GM23338 (cell line): ENCODE results near the gene TRIM58. TPM values are rescaled to one million over a fixed set of nuclear protein-coding genes. Genes with fewer than 3 reads are reported as not detected.

Experiments used
- ATAC-seq: fragments of 200-7000 bp; cut with Tn5 transposase; 3 replicates; pipeline ENCODE4 v1.9.1; 2020
- DNase-seq: peaks from one replicate; pipeline ENCODE4 v3.0.0-alpha.2; 2015; ENCODE audit warnings: low spot score
- H2AFZ ChIP-seq: fragments of 200-600 bp; sonication (generic); 2 replicates; pipeline ENCODE4 v1.8.0; 2016; ENCODE audit warnings: antibody characterized with exemption, mild to moderate bottlenecking, moderate library complexity
- H3F3A ChIP-seq: fragments of 200-600 bp; sonication (generic); replicated peaks from 2 replicates; pipeline ENCODE4 v1.8.0; 2017; ENCODE audit warnings: antibody characterized with exemption, mixed run types, low read depth
- H3K27ac ChIP-seq: fragments of 200-600 bp; sonication (generic); 2 replicates; pipeline ENCODE4 v1.6.1; 2016; ENCODE audit warnings: low read depth
- H3K27me3 ChIP-seq: fragments of 200-600 bp; sonication (generic); 2 replicates; pipeline ENCODE4 v1.8.0; 2016; ENCODE audit warnings: mild to moderate bottlenecking, mixed run types, moderate library complexity; ENCODE audit not compliant: insufficient read depth
- H3K36me3 ChIP-seq: fragments of 200-600 bp; sonication (generic); 2 replicates; pipeline ENCODE4 v1.8.0; 2016; ENCODE audit warnings: mild to moderate bottlenecking; ENCODE audit not compliant: insufficient read depth
- H3K4me1 ChIP-seq: fragments of 200-600 bp; sonication (generic); 2 replicates; pipeline ENCODE4 v1.8.0; 2016; ENCODE audit warnings: mild to moderate bottlenecking, moderate library complexity; ENCODE audit not compliant: insufficient read depth
- H3K4me2 ChIP-seq: fragments of 200-600 bp; sonication (generic); 2 replicates; pipeline ENCODE4 v1.7.1; 2017; ENCODE audit warnings: mixed run types
- H3K4me3 ChIP-seq: fragments of 200-600 bp; sonication (generic); 2 replicates; pipeline ENCODE4 v1.6.1; 2016; ENCODE audit warnings: mixed run types
- H3K79me2 ChIP-seq: fragments of 200-600 bp; sonication (generic); replicated peaks from 2 replicates; pipeline ENCODE4 v1.8.0; 2017; ENCODE audit warnings: mild to moderate bottlenecking; ENCODE audit not compliant: insufficient read depth
- H3K9me2 ChIP-seq: fragments of 200-600 bp; sonication (generic); 2 replicates; pipeline ENCODE4 v1.8.0; 2017; ENCODE audit not compliant: insufficient read depth
- H4K20me1 ChIP-seq: fragments of 200-600 bp; sonication (generic); replicated peaks from 2 replicates; pipeline ENCODE4 v1.8.0; 2017; ENCODE audit warnings: mild to moderate bottlenecking; ENCODE audit not compliant: insufficient read depth
- H3K27ac Mint-ChIP-seq: 2 replicates; pipeline ENCODE4 v1.8.0; 2020; ENCODE audit warnings: inconsistent platforms, mild to moderate bottlenecking, moderate library complexity, mixed read lengths
- H3K27me3 Mint-ChIP-seq: 3 replicates; pipeline ENCODE4 v1.8.0; 2022; ENCODE audit warnings: low read depth, mild to moderate bottlenecking, moderate library complexity, mixed read lengths, inconsistent platforms; ENCODE audit not compliant: insufficient read depth, poor library complexity
- H3K36me3 Mint-ChIP-seq: 3 replicates; pipeline ENCODE4 v1.8.0; 2021; ENCODE audit warnings: low read depth, mild to moderate bottlenecking, inconsistent platforms, moderate library complexity, mixed read lengths
- H3K4me1 Mint-ChIP-seq: 3 replicates; pipeline ENCODE4 v1.8.0; 2020; ENCODE audit warnings: mild to moderate bottlenecking, inconsistent platforms, mixed read lengths
- H3K4me3 Mint-ChIP-seq: 3 replicates; pipeline ENCODE4 v1.8.0; 2021; ENCODE audit warnings: moderate library complexity, mild to moderate bottlenecking, inconsistent platforms, mixed read lengths
- H3K9me3 Mint-ChIP-seq: 3 replicates; pipeline ENCODE4 v1.8.0; 2020; ENCODE audit warnings: moderate library complexity, mild to moderate bottlenecking, inconsistent platforms, mixed read lengths
- CREB1 ChIP-seq: fragments of 250-450 bp; sonication (Bioruptor Pico); IDR thresholded peaks from 2 replicates; pipeline ENCODE4 v1.5.0; 2020; ENCODE audit warnings: low read depth, mild to moderate bottlenecking, moderate library complexity
- ETS1 ChIP-seq: IDR thresholded peaks from 2 replicates; pipeline ENCODE4 v1.6.1; 2016; ENCODE audit warnings: antibody characterized with exemption
- EZH2phosphoT487 ChIP-seq: fragments of 200-600 bp; sonication (generic); IDR thresholded peaks from one replicate; pipeline ENCODE4 v1.8.1; 2018; ENCODE audit warnings: antibody characterized with exemption; ENCODE audit not compliant: unreplicated experiment
- JUNB ChIP-seq: IDR thresholded peaks from one replicate; pipeline ENCODE4 v1.6.1; 2016; ENCODE audit warnings: antibody characterized with exemption; ENCODE audit not compliant: unreplicated experiment
- POLR2AphosphoS5 ChIP-seq: IDR thresholded peaks from 2 replicates; pipeline ENCODE4 v1.6.1; 2016; ENCODE audit warnings: antibody characterized with exemption, low read depth
- STAT1 ChIP-seq: IDR thresholded peaks from one replicate; pipeline ENCODE4 v1.6.1; 2016; ENCODE audit warnings: antibody characterized with exemption; ENCODE audit not compliant: unreplicated experiment
- ZNF114 ChIP-seq: fragments of 250-450 bp; sonication (Bioruptor Pico); IDR thresholded peaks from 2 replicates; pipeline ENCODE4 v1.5.0; 2020; ENCODE audit warnings: mild to moderate bottlenecking, moderate library complexity
- ZNF331 ChIP-seq: fragments of 250-450 bp; sonication (Bioruptor Pico); IDR thresholded peaks from 2 replicates; pipeline ENCODE4 v1.5.0; 2020; ENCODE audit warnings: low read depth, mild to moderate bottlenecking, moderate library complexity
- ZNF462 ChIP-seq: fragments of 250-450 bp; sonication (Bioruptor Pico); IDR thresholded peaks from 2 replicates; pipeline ENCODE4 v1.5.0; 2020; ENCODE audit warnings: mild to moderate bottlenecking, moderate library complexity
- polyA plus RNA-seq: library from polyadenylated mRNA; unstranded; fragments of >200 nt; fragmentation: Nextera tagmentation; extraction: Ambion mirVana; gene quantifications from 2 replicates; pipeline ENCODE4 v1.2.1, GENCODE V29; 2016
- total RNA-seq: library from RNA; depleted of rRNA; stranded (reverse); fragments of >200 nt; shearing (Covaris generic); gene quantifications from 2 replicates; pipeline ENCODE4 v1.2.3, GENCODE V29; 2014
- TF ChIP-seq, protein P1 (sequence below), 2 experiments: fragments of 200-600 bp in 1 of 2; sonication (generic) in 1 of 2; conservative IDR thresholded peaks; 2 replicates each; pipeline versions ENCODE4 v1.5.1 to v1.6.1; 2016 to 2017; ENCODE audit warnings: antibody characterized with exemption in 2 of 2, low read depth in 2 of 2, mild to moderate bottlenecking in 2 of 2, moderate library complexity in 1 of 2
- TF ChIP-seq, protein P2 (sequence below): IDR thresholded peaks from one replicate; pipeline ENCODE4 v1.6.1; 2018; ENCODE audit warnings: antibody characterized with exemption; ENCODE audit not compliant: unreplicated experiment

TRIM58 gene
- total and polyA plus RNA-seq, 2 experiments from 2014 or later, result 2.4 to 3.4 TPM

DNA sequence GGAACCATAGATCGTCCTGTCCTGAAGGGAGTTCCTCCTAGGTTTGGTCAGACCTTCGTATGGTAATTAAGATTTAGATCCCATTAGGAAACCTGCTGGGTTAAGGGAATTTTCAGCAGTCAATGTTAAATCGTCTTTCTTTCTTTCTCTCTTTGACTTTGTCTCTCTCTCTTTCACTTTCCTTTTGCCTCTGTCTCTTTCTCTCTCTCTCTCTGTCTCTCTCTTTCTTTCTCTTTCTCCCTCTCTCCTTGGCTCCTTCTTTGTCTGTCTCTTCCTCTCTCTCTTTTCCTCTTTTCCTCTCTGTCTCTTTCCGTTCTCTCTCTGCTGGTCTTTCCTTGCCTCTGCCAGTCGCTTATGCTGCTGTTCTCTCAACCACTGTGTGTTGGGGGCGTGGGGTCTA is 47.1 kb downstream of the TRIM58 start (continued):
- TF ChIP-seq, protein P1, sequence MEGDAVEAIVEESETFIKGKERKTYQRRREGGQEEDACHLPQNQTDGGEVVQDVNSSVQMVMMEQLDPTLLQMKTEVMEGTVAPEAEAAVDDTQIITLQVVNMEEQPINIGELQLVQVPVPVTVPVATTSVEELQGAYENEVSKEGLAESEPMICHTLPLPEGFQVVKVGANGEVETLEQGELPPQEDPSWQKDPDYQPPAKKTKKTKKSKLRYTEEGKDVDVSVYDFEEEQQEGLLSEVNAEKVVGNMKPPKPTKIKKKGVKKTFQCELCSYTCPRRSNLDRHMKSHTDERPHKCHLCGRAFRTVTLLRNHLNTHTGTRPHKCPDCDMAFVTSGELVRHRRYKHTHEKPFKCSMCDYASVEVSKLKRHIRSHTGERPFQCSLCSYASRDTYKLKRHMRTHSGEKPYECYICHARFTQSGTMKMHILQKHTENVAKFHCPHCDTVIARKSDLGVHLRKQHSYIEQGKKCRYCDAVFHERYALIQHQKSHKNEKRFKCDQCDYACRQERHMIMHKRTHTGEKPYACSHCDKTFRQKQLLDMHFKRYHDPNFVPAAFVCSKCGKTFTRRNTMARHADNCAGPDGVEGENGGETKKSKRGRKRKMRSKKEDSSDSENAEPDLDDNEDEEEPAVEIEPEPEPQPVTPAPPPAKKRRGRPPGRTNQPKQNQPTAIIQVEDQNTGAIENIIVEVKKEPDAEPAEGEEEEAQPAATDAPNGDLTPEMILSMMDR (conservative IDR thresholded peaks at IDR 0.05; ENCODE audit: low read depth in 2 of 2), result no peak
- TF ChIP-seq, protein P2, sequence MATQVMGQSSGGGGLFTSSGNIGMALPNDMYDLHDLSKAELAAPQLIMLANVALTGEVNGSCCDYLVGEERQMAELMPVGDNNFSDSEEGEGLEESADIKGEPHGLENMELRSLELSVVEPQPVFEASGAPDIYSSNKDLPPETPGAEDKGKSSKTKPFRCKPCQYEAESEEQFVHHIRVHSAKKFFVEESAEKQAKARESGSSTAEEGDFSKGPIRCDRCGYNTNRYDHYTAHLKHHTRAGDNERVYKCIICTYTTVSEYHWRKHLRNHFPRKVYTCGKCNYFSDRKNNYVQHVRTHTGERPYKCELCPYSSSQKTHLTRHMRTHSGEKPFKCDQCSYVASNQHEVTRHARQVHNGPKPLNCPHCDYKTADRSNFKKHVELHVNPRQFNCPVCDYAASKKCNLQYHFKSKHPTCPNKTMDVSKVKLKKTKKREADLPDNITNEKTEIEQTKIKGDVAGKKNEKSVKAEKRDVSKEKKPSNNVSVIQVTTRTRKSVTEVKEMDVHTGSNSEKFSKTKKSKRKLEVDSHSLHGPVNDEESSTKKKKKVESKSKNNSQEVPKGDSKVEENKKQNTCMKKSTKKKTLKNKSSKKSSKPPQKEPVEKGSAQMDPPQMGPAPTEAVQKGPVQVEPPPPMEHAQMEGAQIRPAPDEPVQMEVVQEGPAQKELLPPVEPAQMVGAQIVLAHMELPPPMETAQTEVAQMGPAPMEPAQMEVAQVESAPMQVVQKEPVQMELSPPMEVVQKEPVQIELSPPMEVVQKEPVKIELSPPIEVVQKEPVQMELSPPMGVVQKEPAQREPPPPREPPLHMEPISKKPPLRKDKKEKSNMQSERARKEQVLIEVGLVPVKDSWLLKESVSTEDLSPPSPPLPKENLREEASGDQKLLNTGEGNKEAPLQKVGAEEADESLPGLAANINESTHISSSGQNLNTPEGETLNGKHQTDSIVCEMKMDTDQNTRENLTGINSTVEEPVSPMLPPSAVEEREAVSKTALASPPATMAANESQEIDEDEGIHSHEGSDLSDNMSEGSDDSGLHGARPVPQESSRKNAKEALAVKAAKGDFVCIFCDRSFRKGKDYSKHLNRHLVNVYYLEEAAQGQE, result no peak
- TF ChIP-seq JUNB (no peak), ETS1 (no peak)

- ATAC-seq, result no peak
- no peak for DNase-seq
- Histone ChIP-seq H3K4me2 (no peak overlapping the region), H3K27me3 (no peaks in the 10 kb centered on the region), H3K36me3 (no peaks in the 10 kb centered on the region), H3K9me2 (no peaks in the 10 kb centered on the region), H4K20me1 (no peaks in the 10 kb centered on the region), H3K79me2 (no peaks in the 10 kb centered on the region), H3K4me3 (no peak overlapping the region), H3K27ac (no peak overlapping the region), H2AFZ (no peak overlapping the region), H3K4me1 (peaks cover 20% of the 10 kb centered on the region), H3F3A (0 out of 2 replicates have a peak, but pooled peaks cover 3% of the 10 kb centered on the region)
- H3K9me3 Mint-ChIP-seq, result peaks cover 90% of the 10 kb centered on the region
- H3K4me1 Mint-ChIP-seq, result peaks cover 14% of the 10 kb centered on the region
- peaks cover 51% of the 10 kb centered on the region for H3K36me3 Mint-ChIP-seq
- H3K27me3 Mint-ChIP-seq, result peaks cover 3% of the 10 kb centered on the region
- no peak overlapping the region for H3K27ac Mint-ChIP-seq
- H3K4me3 Mint-ChIP-seq, result no peak overlapping the region
- TF ChIP-seq ZNF114 (CRISPR knock-in tag), result no peak
- TF ChIP-seq STAT1, result no peak
- TF ChIP-seq ZNF462 (CRISPR knock-in tag), result no peak
- no peak for TF ChIP-seq ZNF331 (CRISPR knock-in tag)
- TF ChIP-seq POLR2AphosphoS5, result no peak
- TF ChIP-seq CREB1 (CRISPR knock-in tag), result no peak
- TF ChIP-seq, protein P1 (conservative IDR thresholded peaks at IDR 0.05; ENCODE audit: low read depth in 2 of 2), result no peak
- no peak for TF ChIP-seq EZH2phosphoT487
Measured at GRCh38 chr1:247905181-247905580, 48.2 kb downstream of the TRIM58 start.
